Panc1 (cell line): ENCODE measurements around the gene KCNC1. TPM values are rescaled to one million over a fixed set of nuclear protein-coding genes. Genes with fewer than 3 reads are reported as not detected.

Source experiments
- ATAC-seq: fragments of 200-7000 bp; cut with Tn5 transposase; 2 replicates; pipeline ENCODE4 v1.9.1; 2020; ENCODE audit warnings: mild to moderate bottlenecking, moderate library complexity
- BruUV-seq: library from RNA; stranded (reverse); fragments of 400-500 nt; replicated peaks from 2 replicates; lab custom pipeline; 2021; lab: Mats Ljungman, UMichigan
- CTCF ChIA-PET: fragments of 300-600 bp; sonication (Branson Sonifier 250); formaldehyde crosslinking; loops from one replicate; lab custom pipeline; 2022; ENCODE audit warnings: antibody characterized with exemption; lab: Charles Lee
- POLR2A ChIA-PET: fragments of 300-600 bp; sonication (Branson Sonifier 250); formaldehyde crosslinking; loops from one replicate; lab custom pipeline; 2022; ENCODE audit warnings: antibody characterized with exemption; lab: Charles Lee
- DNase-seq: peaks from one replicate; pipeline ENCODE4 v3.0.0-alpha.2; 2010; ENCODE audit warnings: low read depth, low spot score
- H3K27ac ChIP-seq: 2 replicates; pipeline ENCODE4 v1.5.1; 2011; ENCODE audit warnings: mild to moderate bottlenecking, low read length, inconsistent platforms
- H3K27me3 ChIP-seq: fragments of 200-500 bp; sonication (Bioruptor generic); 2 replicates; pipeline ENCODE4 v1.6.0; 2014; ENCODE audit warnings: low read length, inconsistent platforms; ENCODE audit not compliant: control insufficient read depth, insufficient read depth
- H3K36me3 ChIP-seq: fragments of 200-500 bp; sonication (Bioruptor generic); 2 replicates; pipeline ENCODE4 v1.5.1; 2014; ENCODE audit warnings: inconsistent platforms, mild to moderate bottlenecking, low read length, moderate library complexity; ENCODE audit not compliant: control insufficient read depth, insufficient read depth
- H3K4me1 ChIP-seq: 2 replicates; pipeline ENCODE4 v1.5.1; 2011; ENCODE audit warnings: inconsistent platforms, mild to moderate bottlenecking, low read length, moderate library complexity; ENCODE audit not compliant: control insufficient read depth, insufficient read depth
- H3K4me3 ChIP-seq, 2 experiments: 2 replicates each; pipeline ENCODE4 v1.5.1; 2011 to 2012; ENCODE audit warnings: low read depth in 2 of 2, low read length in 2 of 2, mild to moderate bottlenecking in 2 of 2, inconsistent platforms in 1 of 2, moderate library complexity in 1 of 2
- H3K9me3 ChIP-seq: fragments of 200-500 bp; sonication (Bioruptor generic); 2 replicates; pipeline ENCODE4 v1.5.1; 2014; ENCODE audit warnings: low read depth, mild to moderate bottlenecking, inconsistent platforms, low read length, moderate library complexity; ENCODE audit not compliant: control insufficient read depth, insufficient read depth
- CTCF ChIP-seq: fragments of 450-650 bp; IDR thresholded peaks from 2 replicates; pipeline ENCODE4 v1.5.1; 2017; ENCODE audit warnings: mild to moderate bottlenecking
- POLR2AphosphoS5 ChIP-seq: IDR thresholded peaks from 2 replicates; pipeline ENCODE4 v1.6.1; 2012; ENCODE audit warnings: mild to moderate bottlenecking, low read depth, low read length, moderate library complexity
- REST ChIP-seq, 2 experiments: IDR thresholded peaks; 2 replicates each; pipeline ENCODE4 v1.6.1; 2011 to 2012; ENCODE audit warnings: low read depth in 2 of 2, control low read depth in 1 of 2, low read length in 1 of 2, mild to moderate bottlenecking in 1 of 2, moderate library complexity in 1 of 2; ENCODE audit not compliant: insufficient read depth in 1 of 2
- SIN3A ChIP-seq: IDR thresholded peaks from 2 replicates; pipeline ENCODE4 v1.6.1; 2012; ENCODE audit warnings: low read depth, mild to moderate bottlenecking, low read length, moderate library complexity, borderline replicate concordance; ENCODE audit not compliant: insufficient read depth
- TCF7L2 ChIP-seq: IDR thresholded peaks from 2 replicates; pipeline ENCODE4 v1.6.1; 2011; ENCODE audit warnings: mild to moderate bottlenecking, low read depth, low read length, inconsistent platforms
- in situ Hi-C: cut with HindIII; loops from 2 replicates; pipeline ENCODE4 v1.10.0; 2016; ENCODE audit warnings: low sequenced_read_pairs, low pct_unique_long_range_greater_than_20kb
- intact Hi-C: fragments of 100-400 bp; cut with micrococcal nuclease; formaldehyde crosslinking; loops from one replicate; pipeline ENCODE4 v1.10.0; 2022; ENCODE audit not compliant: unreplicated experiment
- total RNA-seq: library from RNA; stranded (reverse); gene quantifications from one replicate; pipeline ENCODE4 v1.2.1, GENCODE V29; 2021; ENCODE audit not compliant: unreplicated experiment

KCNC1 gene
- total RNA-seq, 1 experiment from 2014 or later = 0.95 TPM

GRCh38 chr11:17755891-17756290 is 21.3 kb downstream of the KCNC1 start:
- DNase-seq (no peak), ATAC-seq (no peak)
- Histone ChIP-seq H3K36me3 (no peaks in the 10 kb centered on the region), H3K4me3 (no peak overlapping the region), H3K27ac (no peak overlapping the region), H3K27me3 (peaks cover 4% of the 10 kb centered on the region; the same call in 1 of the 2 replicates), H3K9me3 (no peaks in the 10 kb centered on the region), H3K4me1 (no peaks in the 10 kb centered on the region)
- intact Hi-C loops = no loop called here
- POLR2A ChIA-PET = no interaction called here
- in situ Hi-C loops = no loop called here
- CTCF ChIA-PET = no interaction called here
- no TSS peak for BruUV-seq
- TF ChIP-seq SIN3A = no peak
- no peak for TF ChIP-seq REST (IDR thresholded peaks at IDR 0.05; ENCODE audit: insufficient read depth in 1 of 2, low read depth in 2 of 2, low read length in 1 of 2)
- TF ChIP-seq TCF7L2 = no peak
- no peak for TF ChIP-seq POLR2AphosphoS5
- no peak for TF ChIP-seq CTCF

GRCh38 chr11:17760102-17761029 is 25.8 kb downstream of the KCNC1 start:
- Histone ChIP-seq H3K4me3 (no peak overlapping the region), H3K27ac (no peak overlapping the region), H3K27me3 (no peaks in the 10 kb centered on the region), H3K9me3 (no peaks in the 10 kb centered on the region), H3K36me3 (no peaks in the 10 kb centered on the region), H3K4me1 (no peaks in the 10 kb centered on the region)
- BruUV-seq = no TSS peak
- ATAC-seq = peak; percentile 91
- POLR2A ChIA-PET = no interaction called here
- CTCF ChIA-PET = interaction anchor here (1.5 to 1.9 kb wide), 3 partner anchors 29 to 218 kb away, joined by 4 to 7 read pairs (median 7); no protein-coding TSS in a partner anchor
- DNase-seq = peak; percentile 28
- intact Hi-C loops = loop anchor here (2.0 kb wide), 1 partner anchor 218 kb away; no protein-coding TSS in a partner anchor
- in situ Hi-C loops = no loop called here
- TF ChIP-seq CTCF (peak; percentile 75), POLR2AphosphoS5 (no peak), REST (IDR thresholded peaks at IDR 0.05; ENCODE audit: insufficient read depth in 1 of 2, low read depth in 2 of 2, low read length in 1 of 2) (no peak), SIN3A (no peak), TCF7L2 (no peak)
